Left ventricle myocardium inferior (tissue), 1 donor: ENCODE data around the gene ARAP1. TPM values are rescaled to one million over a fixed set of nuclear protein-coding genes. Genes with fewer than 3 reads are reported as not detected.
A peak's percentile ranks its signal among the peaks of the same experiment; 100 is the strongest.

Experiments
- DNase-seq: peaks from one replicate; pipeline ENCODE4 v3.0.0-alpha.2; 2020
- H3K27ac ChIP-seq: fragments of 200-600 bp; replicated peaks from 2 replicates; pipeline ENCODE4 v1.8.0; 2021
- H3K27me3 ChIP-seq: fragments of 200-600 bp; 2 replicates; pipeline ENCODE4 v1.8.0; 2021; ENCODE audit warnings: low read depth
- H3K36me3 ChIP-seq: fragments of 200-600 bp; 2 replicates; pipeline ENCODE4 v1.8.0; 2021
- H3K4me1 ChIP-seq: fragments of 200-600 bp; 2 replicates; pipeline ENCODE4 v1.8.0; 2021
- H3K4me3 ChIP-seq: fragments of 200-600 bp; 2 replicates; pipeline ENCODE4 v1.8.0; 2021; ENCODE audit warnings: mild to moderate bottlenecking, moderate library complexity
- H3K9me3 ChIP-seq: fragments of 200-600 bp; replicated peaks from 2 replicates; pipeline ENCODE4 v1.8.0; 2021
- CTCF ChIP-seq: fragments of 200-600 bp; IDR thresholded peaks from 2 replicates; pipeline ENCODE4 v1.8.0; 2021; ENCODE audit warnings: antibody characterized with exemption, mild to moderate bottlenecking, borderline replicate concordance
- intact Hi-C: fragments of 100-400 bp; cut with micrococcal nuclease; formaldehyde crosslinking; loops from one replicate; pipeline ENCODE4 v1.11.0; 2022
- total RNA-seq: library from RNA; stranded (reverse); fragmentation: NEBNext Ultra II Directional; extraction: Animal tissue kit (Norgen Biotek cat#: 25700); gene quantifications from one replicate; pipeline ENCODE4 v1.2.1, GENCODE V29; 2021
- donor health status: DM: no; HTN: yes; CAD: no; lungs with severe emphysema.

Gene ARAP1
- total RNA-seq, 1 donor from 2014 or later = 51.9 TPM

- no peaks in the 10 kb centered on the region for H3K9me3 ChIP-seq
- H3K4me3 ChIP-seq = no peak overlapping the region
- DNase-seq = no peak
- H3K4me1 ChIP-seq = peaks cover 59% of the 10 kb centered on the region
- peaks cover 100% of the 10 kb centered on the region for H3K36me3 ChIP-seq
- intact Hi-C loops = no loop called here
- H3K27me3 ChIP-seq = no peaks in the 10 kb centered on the region
- peak; percentile 14 for TF ChIP-seq CTCF
- H3K27ac ChIP-seq = peak overlapping the region; percentile 50
Observed at GRCh38 chr11:72693271-72693968, 58.8 kb downstream of the ARAP1 start.

GRCh38 chr11:72692498-72693237 lies 59.5 kb downstream of the ARAP1 start:
- Histone ChIP-seq H3K36me3 (peaks cover 100% of the 10 kb centered on the region), H3K27me3 (no peaks in the 10 kb centered on the region), H3K9me3 (no peaks in the 10 kb centered on the region), H3K4me3 (no peak overlapping the region), H3K27ac (peak overlapping the region; percentile 50), H3K4me1 (peaks cover 58% of the 10 kb centered on the region)
- DNase-seq = no peak
- intact Hi-C loops = no loop called here
- TF ChIP-seq CTCF = no peak

GRCh38 chr11:72690166-72690565 lies 62.0 kb downstream of the ARAP1 start:
- no peak overlapping the region for H3K27ac ChIP-seq
- intact Hi-C loops = no loop called here

GRCh38 chr11:72688929-72689328 lies 63.3 kb downstream of the ARAP1 start:
- no peak for TF ChIP-seq CTCF
- Histone ChIP-seq H3K9me3 (no peaks in the 10 kb centered on the region), H3K36me3 (peaks cover 90% of the 10 kb centered on the region), H3K4me1 (peaks cover 94% of the 10 kb centered on the region), H3K4me3 (no peak overlapping the region), H3K27me3 (no peaks in the 10 kb centered on the region), H3K27ac (no peak overlapping the region)
- no peak for DNase-seq
- intact Hi-C loops = no loop called here

More at GRCh38 chr11:72690166-72690565, 62.0 kb downstream of the ARAP1 start:
- DNase-seq = no peak
- TF ChIP-seq CTCF = no peak
- H3K27me3 ChIP-seq = no peaks in the 10 kb centered on the region
- H3K4me1 ChIP-seq = peaks cover 82% of the 10 kb centered on the region
- H3K4me3 ChIP-seq = no peak overlapping the region
- peaks cover 93% of the 10 kb centered on the region for H3K36me3 ChIP-seq
- no peaks in the 10 kb centered on the region for H3K9me3 ChIP-seq

- Histone ChIP-seq H3K9me3 (no peaks in the 10 kb centered on the region), H3K36me3 (peaks cover 85% of the 10 kb centered on the region), H3K27ac (no peak overlapping the region), H3K4me1 (peaks cover 93% of the 10 kb centered on the region), H3K4me3 (no peak overlapping the region), H3K27me3 (no peaks in the 10 kb centered on the region)
- intact Hi-C loops = no loop called here
- no peak for TF ChIP-seq CTCF
- DNase-seq = no peak
Observed at GRCh38 chr11:72688486-72688885, 63.7 kb downstream of the ARAP1 start.
